Ovary (tissue), 10 donors: ENCODE data around the gene SSB. TPM values are rescaled to one million over a fixed set of nuclear protein-coding genes. Genes with fewer than 3 reads are reported as not detected.

Experiments
- DNase-seq, 5 donors: peaks; one replicate each; pipeline ENCODE4 v3.0.0-alpha.2; 2019 to 2020
- H3K27ac ChIP-seq, 2 donors: fragments of 200-600 bp; one replicate each; pipeline versions ENCODE4 v1.5.1 to v1.8.0; 2019 to 2022
- H3K27me3 ChIP-seq: fragments of 200-600 bp; one replicate; pipeline ENCODE4 v1.8.0; 2022
- H3K36me3 ChIP-seq: fragments of 200-600 bp; sonication (generic); one replicate; pipeline ENCODE4 v1.5.1; 2019
- H3K4me1 ChIP-seq: one replicate; pipeline ENCODE4 v1.8.1; 2013; ENCODE audit warnings: mild to moderate bottlenecking, moderate library complexity; ENCODE audit not compliant: insufficient read depth
- H3K4me3 ChIP-seq: fragments of 200-600 bp; sonication (generic); one replicate; pipeline ENCODE4 v1.5.1; 2017
- H3K9me3 ChIP-seq, 2 donors: fragments of 200-600 bp in 1 of 2; sonication (generic) in 1 of 2; one replicate each; pipeline versions ENCODE4 v1.5.1 to v1.8.1; 2013 to 2019; ENCODE audit warnings: mild to moderate bottlenecking in 1 of 2, moderate library complexity in 1 of 2
- EP300 ChIP-seq: sonication (generic); formaldehyde crosslinking; IDR thresholded peaks from one replicate; pipeline ENCODE4 v1.6.1; 2017; ENCODE audit warnings: antibody characterized with exemption
- POLR2A ChIP-seq: fragments of 450-650 bp; IDR thresholded peaks from one replicate; pipeline ENCODE4 v1.6.1; 2017; ENCODE audit warnings: antibody characterized with exemption, mild to moderate bottlenecking, moderate library complexity
- WGBS, 3 donors: extraction: QIAGEN DNeasy Blood & Tissue Kit in 1 of 3; methylation state at CpG; one replicate each; pipeline versions ENCODE4 v1.1.5 to v1.1.7; 2013 to 2017; 5-methylcytosine and 5-hydroxymethylcytosine counted together
- intact Hi-C, 4 donors: fragments of 100-400 bp; cut with DNase I; formaldehyde crosslinking; loops; one replicate each; pipeline versions ENCODE4 v1.11.0 to v1.15.1; 2022 to 2023
- long read RNA-seq, 3 donors: library from polyadenylated mRNA in 2 of 3; unstranded in 2 of 3; transcript quantifications; one replicate each; pipeline ENCODE4 v2.0.0 and lab custom pipeline, GENCODE V29; 2021 to 2026
- polyA plus RNA-seq, 2 donors: library from polyadenylated mRNA; stranded (reverse); fragments of 200-250 nt in 1 of 2; fragments of 350-450 nt in 1 of 2; fragmentation: Illumina TruSeq in 1 of 2; extraction: RNeasy Lipid Tissue Mini Kit (QIAGEN cat#74804) in 1 of 2; gene quantifications; one replicate each; pipeline ENCODE4 v1.2.3, GENCODE V29; 2013 to 2014
- total RNA-seq, 7 donors: library from RNA; depleted of rRNA in 2 of 7; stranded (reverse); fragments of >200 nt in 2 of 7; fragmentation: NEBNext Ultra II Directional in 3 of 7; extraction: Animal tissue kit (Norgen Biotek cat#: 25700) in 3 of 7; gene quantifications; one replicate each; pipeline versions ENCODE4 v1.1.0 to v1.2.4, GENCODE V29; 2016 to 2023
- TF ChIP-seq, protein P1 (sequence below), 3 donors: fragments of 450-650 bp in 2 of 3; fragments of 200-600 bp in 1 of 3; IDR thresholded peaks; one replicate each; pipeline versions ENCODE4 v1.5.1 to v1.8.0; 2016 to 2022; ENCODE audit warnings: antibody characterized with exemption in 3 of 3, mild to moderate bottlenecking in 1 of 3
- donor health status: DM: no; HTN: no; CAD: no; lungs with moderate emphysema.
- donor health status: DM: no; HTN: no; CAD: no.
- donor health status: Bipolar disorder and iron deficiency.
- donor health status: DM: yes; HTN: yes; CAD: no.
- donor health status: DM: no; HTN: no; CAD: no.
- donor health status: DM: yes; HTN: yes; CAD: no.

SSB gene
- 10 to 100 TPM; 50.1 to 95.7 (median 74.1) TPM for total RNA-seq
- 100 to 1,000 TPM in 1 of 2 donors, 10 to 100 TPM in 1; 78.3 to 103 TPM for polyA plus RNA-seq
- long read RNA-seq, donor 1, transcript SSB-201 (12 exons, 1,709 nt), result major isoform, 26 of 78 reads
- long read RNA-seq, donor 1, partial matches to known transcripts, result 44 of 78 reads
- long read RNA-seq, donor 1, other reads (novel, unspliced or antisense), result 6 of 78 reads
- long read RNA-seq, donor 2, transcript SSB-201 (12 exons, 1,709 nt), result major isoform, 58 of 231 reads
- long read RNA-seq, donor 2, transcript SSB-212 (2 exons, 392 nt), result minor isoform, 13 of 231 reads
- long read RNA-seq, donor 2, transcript SSB-202 (12 exons, 1,782 nt), result minor isoform, 7 of 231 reads
- long read RNA-seq, donor 2, partial matches to known transcripts, result 153 of 231 reads
- long read RNA-seq, donor 2, other reads (novel, unspliced or antisense), result 0 of 231 reads
- long read RNA-seq, donor 3, transcript SSB-201 (12 exons, 1,709 nt), result major isoform, 79 of 93 reads
- long read RNA-seq, donor 3, partial matches to known transcripts, result 3 of 93 reads
- long read RNA-seq, donor 3, other reads (novel, unspliced or antisense), result 7 of 93 reads

DNA sequence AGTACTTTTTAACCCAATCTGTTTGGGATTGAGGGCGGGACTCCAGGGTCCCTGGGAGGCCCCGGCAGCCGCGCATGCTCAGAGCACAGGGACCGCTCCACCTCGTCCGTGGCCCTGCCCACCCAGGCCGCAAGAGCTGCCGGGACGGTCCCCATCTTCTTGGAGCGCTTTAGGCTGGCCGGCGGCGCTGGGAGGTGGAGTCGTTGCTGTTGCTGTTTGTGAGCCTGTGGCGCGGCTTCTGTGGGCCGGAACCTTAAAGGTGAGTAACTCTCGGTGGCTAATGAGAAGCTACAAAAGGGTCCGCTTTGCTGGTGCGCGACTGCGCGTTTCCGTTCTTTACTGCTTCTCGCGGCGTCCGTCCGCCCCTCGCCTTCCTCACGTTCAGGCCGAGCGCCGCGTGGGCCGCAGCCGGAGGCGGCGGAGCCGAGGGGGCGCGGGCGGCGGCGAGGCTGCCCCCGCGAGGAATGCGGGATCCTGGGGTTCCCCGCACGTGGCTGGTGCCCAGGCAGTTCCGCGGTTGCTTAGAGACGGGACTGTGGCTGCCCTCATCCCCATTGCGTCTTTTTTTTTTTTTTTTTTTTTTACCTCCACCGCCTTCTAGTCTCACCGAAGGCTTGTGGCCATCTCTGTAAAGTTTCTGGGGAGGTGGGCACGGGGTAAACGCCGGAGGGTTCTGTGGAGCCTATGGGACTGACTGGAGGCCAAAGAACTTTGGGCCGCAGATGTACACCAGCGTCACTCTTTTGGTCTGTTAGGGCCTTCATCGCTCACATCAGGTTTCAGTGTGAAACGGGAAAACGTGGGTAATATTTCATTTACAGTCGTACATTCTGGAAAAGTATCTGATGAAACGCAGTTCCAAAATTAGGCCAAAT is at the start of gene SSB:
Gene SSB, plus strand, starts transcription at position 154 of the 875 bp plus-strand sequence. CDS start 2,090 bp downstream, outside the sequence.
- H3K36me3 ChIP-seq, result no peaks in the 10 kb centered on the region
- no peaks in the 10 kb centered on the region for H3K27me3 ChIP-seq
- H3K27ac ChIP-seq, result peak within 1 kb of the TSS; percentile 23 to 80
- H3K4me1 ChIP-seq, result peaks cover 2% of the 10 kb centered on the region
- intact Hi-C loops, result no loop called here
- 1% methylated on average over 65 to 67 of the region's 67 CpGs for WGBS, 3 donors
- DNase-seq, result peak; percentile 91 to 95 (median 92)
- H3K4me3 ChIP-seq, result peak within 1 kb of the TSS; percentile 71
- TF ChIP-seq EP300, result no peak
- TF ChIP-seq POLR2A, result peak; percentile 79
- TF ChIP-seq, protein P1, sequence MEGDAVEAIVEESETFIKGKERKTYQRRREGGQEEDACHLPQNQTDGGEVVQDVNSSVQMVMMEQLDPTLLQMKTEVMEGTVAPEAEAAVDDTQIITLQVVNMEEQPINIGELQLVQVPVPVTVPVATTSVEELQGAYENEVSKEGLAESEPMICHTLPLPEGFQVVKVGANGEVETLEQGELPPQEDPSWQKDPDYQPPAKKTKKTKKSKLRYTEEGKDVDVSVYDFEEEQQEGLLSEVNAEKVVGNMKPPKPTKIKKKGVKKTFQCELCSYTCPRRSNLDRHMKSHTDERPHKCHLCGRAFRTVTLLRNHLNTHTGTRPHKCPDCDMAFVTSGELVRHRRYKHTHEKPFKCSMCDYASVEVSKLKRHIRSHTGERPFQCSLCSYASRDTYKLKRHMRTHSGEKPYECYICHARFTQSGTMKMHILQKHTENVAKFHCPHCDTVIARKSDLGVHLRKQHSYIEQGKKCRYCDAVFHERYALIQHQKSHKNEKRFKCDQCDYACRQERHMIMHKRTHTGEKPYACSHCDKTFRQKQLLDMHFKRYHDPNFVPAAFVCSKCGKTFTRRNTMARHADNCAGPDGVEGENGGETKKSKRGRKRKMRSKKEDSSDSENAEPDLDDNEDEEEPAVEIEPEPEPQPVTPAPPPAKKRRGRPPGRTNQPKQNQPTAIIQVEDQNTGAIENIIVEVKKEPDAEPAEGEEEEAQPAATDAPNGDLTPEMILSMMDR (IDR thresholded peaks at IDR 0.05), result no peak
- no peaks in the 10 kb centered on the region for H3K9me3 ChIP-seq

GRCh38 chr2:169752752-169753151 is 45.9 kb upstream of the SSB start:
- Histone ChIP-seq H3K4me3 (no peak overlapping the region), H3K4me1 (no peaks in the 10 kb centered on the region), H3K9me3 (no peaks in the 10 kb centered on the region), H3K27ac (no peak overlapping the region), H3K27me3 (no peaks in the 10 kb centered on the region), H3K36me3 (no peaks in the 10 kb centered on the region)
- TF ChIP-seq, protein P1 (IDR thresholded peaks at IDR 0.05), result no peak
- no peak for TF ChIP-seq EP300
- TF ChIP-seq POLR2A, result no peak
- intact Hi-C loops, result no loop called here
- WGBS, 3 donors, result 89 to 93% (median 92%) methylated on average over 3 of the region's 3 CpGs
- DNase-seq, result no peak

DNA sequence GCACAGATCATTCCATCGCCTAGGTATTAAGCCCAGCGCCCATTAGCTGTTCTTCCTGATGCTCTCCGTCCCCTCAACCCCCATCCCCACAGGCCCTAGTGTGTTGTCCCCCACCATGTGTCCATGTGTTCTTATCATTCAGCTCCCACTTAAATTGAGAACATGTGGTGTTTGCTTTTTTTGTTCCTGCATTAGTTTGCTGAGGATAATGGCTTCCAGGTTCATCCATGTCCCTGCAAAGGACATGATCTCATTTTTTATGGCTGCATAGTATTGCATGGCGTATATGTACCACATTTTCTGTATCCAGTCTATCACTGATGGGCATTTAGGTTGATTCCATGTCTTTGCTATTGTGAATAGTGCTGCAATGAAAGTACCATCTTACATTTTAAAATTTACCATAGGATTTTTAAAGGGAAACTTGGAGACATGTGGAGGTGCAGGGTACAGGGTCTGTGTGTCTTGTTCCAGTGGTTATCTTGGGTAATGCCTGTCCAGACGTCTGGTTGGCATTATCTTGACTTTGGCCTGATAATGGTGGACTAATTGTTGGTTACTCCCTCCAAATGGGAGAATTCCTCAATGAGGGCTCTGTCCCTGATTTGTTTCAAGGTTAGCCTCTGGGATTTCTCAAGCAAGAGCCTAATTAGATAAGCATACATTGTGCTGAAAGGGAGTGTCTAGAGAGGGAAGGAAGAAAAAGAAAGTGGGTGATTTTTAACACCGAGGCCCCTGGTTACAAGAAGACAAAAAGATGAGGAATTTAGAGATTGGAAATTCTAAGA is 43.4 kb upstream of the SSB start:
- WGBS, 3 donors, result 57 to 71% (median 58%) methylated on average over 6 of the region's 6 CpGs
- TF ChIP-seq POLR2A (no peak), EP300 (no peak)
- TF ChIP-seq, protein P1 (IDR thresholded peaks at IDR 0.05), result no peak
- intact Hi-C loops, result no loop called here
- DNase-seq, result no peak
- H3K27me3 ChIP-seq, result no peaks in the 10 kb centered on the region
- no peak overlapping the region for H3K27ac ChIP-seq
- no peaks in the 10 kb centered on the region for H3K4me1 ChIP-seq
- H3K9me3 ChIP-seq, result no peaks in the 10 kb centered on the region
- H3K36me3 ChIP-seq, result no peaks in the 10 kb centered on the region
- no peak overlapping the region for H3K4me3 ChIP-seq

GRCh38 chr2:169756342-169756741 is 42.3 kb upstream of the SSB start:
- H3K9me3 ChIP-seq, result no peaks in the 10 kb centered on the region
- no peak overlapping the region for H3K4me3 ChIP-seq
- no peaks in the 10 kb centered on the region for H3K27me3 ChIP-seq
- H3K27ac ChIP-seq, result no peak overlapping the region
- intact Hi-C loops, result no loop called here
- no peaks in the 10 kb centered on the region for H3K4me1 ChIP-seq
- TF ChIP-seq POLR2A (no peak), EP300 (no peak)
- TF ChIP-seq, protein P1 (IDR thresholded peaks at IDR 0.05), result no peak
- DNase-seq, result no peak
- H3K36me3 ChIP-seq, result no peaks in the 10 kb centered on the region
- 87 to 90% (median 90%) methylated on average over 4 of the region's 4 CpGs for WGBS, 3 donors
